ENCODE measurements around the gene RNF11. TPM values are rescaled to one million over a fixed set of nuclear protein-coding genes. Genes with fewer than 3 reads are reported as not detected.

RNF11 gene
- total RNA-seq, 2 experiments from 2014 or later = 21.5 to 22.6 TPM

DNA sequence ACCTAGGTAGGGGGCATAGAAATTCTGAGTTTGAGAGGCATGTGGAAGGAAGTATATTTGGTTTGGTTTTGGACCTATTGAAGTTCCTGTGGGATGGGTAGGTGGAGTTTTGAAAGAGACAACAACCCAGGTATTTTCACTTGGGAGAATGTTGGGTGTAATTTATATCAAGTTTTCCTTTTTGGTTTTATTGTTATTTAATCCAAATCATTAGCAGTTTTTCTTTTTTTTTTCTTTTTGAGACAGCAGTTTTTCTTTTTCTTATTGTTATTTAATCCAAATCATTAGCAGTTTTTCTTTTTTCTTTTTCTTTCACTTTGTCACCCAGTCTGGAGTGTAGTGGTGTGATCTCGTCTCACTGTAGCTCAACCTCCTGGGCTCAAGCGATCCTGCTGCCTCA, 30.1 kb downstream of the RNF11 start:
- Mint-ChIP-seq H3K4me1 (ENCODE audit: low read depth) (peaks cover 58% of the 10 kb centered on the region), H3K36me3 (ENCODE audit: low read depth) (peaks cover 18% of the 10 kb centered on the region), H3K4me3 (no peak overlapping the region), H3K27ac (peak overlapping the region; percentile 22), H3K27me3 (no peaks in the 10 kb centered on the region), H3K9me3 (no peaks in the 10 kb centered on the region)
- ChIA-PET CTCF (interaction anchor here (1.7 to 2.8 kb wide), 2 partner anchors 11 to 31 kb away, joined by 5 to 14 read pairs; no protein-coding TSS in a partner anchor), POLR2A (interaction anchor here (1.0 kb wide), 1 partner anchor 30 kb away, joined by 3 read pairs; the partner anchor contains the start of gene RNF11)
- ATAC-seq (no peak), DNase-seq (no peak)
- intact Hi-C loops (cut with micrococcal nuclease) = no loop called here
- no peak for TF ChIP-seq CTCF (IDR thresholded peaks at IDR 0.05)

DNA sequence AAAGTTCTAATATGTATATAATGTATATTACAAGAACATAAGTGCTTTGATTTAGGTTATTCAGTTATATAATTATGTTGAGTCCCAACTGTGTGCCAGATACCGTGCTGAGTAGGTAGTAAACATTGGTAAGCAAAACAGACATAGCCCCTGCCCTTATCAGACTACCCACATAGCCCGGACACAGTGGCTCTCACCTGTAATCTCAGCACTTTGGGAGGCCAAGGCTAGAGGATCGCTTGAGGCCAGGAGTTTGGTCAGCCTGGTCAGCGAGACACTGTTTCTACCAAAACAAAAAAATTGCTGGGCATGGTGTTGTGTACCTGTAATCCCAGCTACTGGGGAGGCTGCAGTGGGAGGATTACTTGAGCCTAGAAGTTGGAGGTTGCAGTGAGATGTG, 30.7 kb downstream of the RNF11 start:
- ATAC-seq = no peak
- TF ChIP-seq CTCF (IDR thresholded peaks at IDR 0.05) = no peak
- Mint-ChIP-seq H3K4me1 (ENCODE audit: low read depth) (peaks cover 53% of the 10 kb centered on the region), H3K4me3 (no peak overlapping the region), H3K27me3 (no peaks in the 10 kb centered on the region), H3K36me3 (ENCODE audit: low read depth) (peaks cover 21% of the 10 kb centered on the region), H3K27ac (peak overlapping the region; percentile 25), H3K9me3 (no peaks in the 10 kb centered on the region)
- POLR2A ChIA-PET = interaction anchor here (1.0 kb wide), 1 partner anchor 31 kb away, joined by 3 read pairs; the partner anchor contains the start of gene RNF11
- CTCF ChIA-PET = interaction anchor here (1.8 to 2.8 kb wide), 2 partner anchors 30 to 75 kb away, joined by 6 to 14 read pairs; no protein-coding TSS in a partner anchor
- intact Hi-C loops (cut with micrococcal nuclease) = no loop called here
- DNase-seq = no peak

GRCh38 chr1:51268634-51269033, 32.6 kb downstream of the RNF11 start:
- H3K4me1 Mint-ChIP-seq (ENCODE audit: low read depth) = peaks cover 43% of the 10 kb centered on the region
- peaks cover 19% of the 10 kb centered on the region for H3K36me3 Mint-ChIP-seq (ENCODE audit: low read depth)
- CTCF ChIA-PET = interaction anchor here (0.9 to 3.8 kb wide), 4 partner anchors 13 to 80 kb away, joined by 5 to 25 read pairs (median 6); no protein-coding TSS in a partner anchor
- intact Hi-C loops (cut with micrococcal nuclease) = no loop called here
- H3K9me3 Mint-ChIP-seq = no peaks in the 10 kb centered on the region
- no peaks in the 10 kb centered on the region for H3K27me3 Mint-ChIP-seq
- no peak overlapping the region for H3K4me3 Mint-ChIP-seq
- peak overlapping the region; percentile 77 for H3K27ac Mint-ChIP-seq
- ATAC-seq (no peak), DNase-seq (no peak)
- no peak for TF ChIP-seq CTCF (IDR thresholded peaks at IDR 0.05)
- POLR2A ChIA-PET = no interaction called here

GRCh38 chr1:51270751-51271150, 34.7 kb downstream of the RNF11 start:
- Mint-ChIP-seq H3K9me3 (no peaks in the 10 kb centered on the region), H3K36me3 (ENCODE audit: low read depth) (peaks cover 19% of the 10 kb centered on the region), H3K27ac (no peak overlapping the region), H3K27me3 (no peaks in the 10 kb centered on the region), H3K4me1 (ENCODE audit: low read depth) (peaks cover 27% of the 10 kb centered on the region), H3K4me3 (no peak overlapping the region)
- CTCF ChIA-PET = interaction anchor here (3.8 kb wide), 1 partner anchor 25 kb away, joined by 25 read pairs; no protein-coding TSS in a partner anchor
- DNase-seq (no peak), ATAC-seq (no peak)
- POLR2A ChIA-PET = no interaction called here
- no peak for TF ChIP-seq CTCF (IDR thresholded peaks at IDR 0.05)
- intact Hi-C loops (cut with micrococcal nuclease) = no loop called here

- H3K27me3 Mint-ChIP-seq = no peaks in the 10 kb centered on the region
- intact Hi-C loops (cut with micrococcal nuclease) = no loop called here
- no peaks in the 10 kb centered on the region for H3K9me3 Mint-ChIP-seq
- peaks cover 10% of the 10 kb centered on the region for H3K4me1 Mint-ChIP-seq (ENCODE audit: low read depth)
- peaks cover 17% of the 10 kb centered on the region for H3K36me3 Mint-ChIP-seq (ENCODE audit: low read depth)
- TF ChIP-seq CTCF (IDR thresholded peaks at IDR 0.05) = no peak
- CTCF ChIA-PET = interaction anchor here (0.9 kb wide), 1 partner anchor 24 kb away, joined by 4 read pairs; no protein-coding TSS in a partner anchor
- no peak overlapping the region for H3K27ac Mint-ChIP-seq
- H3K4me3 Mint-ChIP-seq = no peak overlapping the region
- POLR2A ChIA-PET = no interaction called here
- DNase-seq (no peak), ATAC-seq (no peak)
Measured at GRCh38 chr1:51272916-51273315, 36.8 kb downstream of the RNF11 start.

Measured in activated CD8-positive, alpha-beta T cell treated with anti-CD3 and anti-CD28 coated beads for 36 hours (primary cell).